Hematopoietic multipotent progenitor cell treated with erythropoietin and hydrocortisone succinate and interleukin-3 and kit ligand, for 4 days (in vitro differentiated cells): ENCODE data around the gene ANGPT4.
"Not testable (repeated sequence)": the region's sequence is repeated elsewhere in the genome, so short reads cannot be mapped to it uniquely, and the experiment has no call there.

Experiments used
- DNase-seq: peaks from one replicate; pipeline ENCODE4 v3.0.0-alpha.2; 2015

Gene ANGPT4

DNA sequence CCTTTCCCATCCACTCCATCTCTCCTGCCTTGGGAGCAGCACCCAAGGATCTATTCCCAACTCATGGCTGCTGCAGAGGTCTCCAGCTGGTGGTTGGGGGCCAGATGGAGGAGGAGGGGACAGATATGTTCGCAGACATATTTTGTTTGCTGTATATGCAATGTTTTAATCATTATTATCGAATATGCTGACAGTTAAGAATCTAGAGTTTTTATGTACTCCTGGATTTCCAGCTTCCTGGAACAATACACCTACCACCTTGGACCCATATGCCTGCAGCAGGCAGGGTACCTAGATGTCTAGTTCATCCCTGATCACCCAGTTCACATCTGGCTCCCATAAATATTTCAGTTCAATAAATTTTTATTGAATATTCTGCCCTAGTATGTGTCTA is 73.6 kb downstream of the ANGPT4 start:
- no peak for DNase-seq

DNA sequence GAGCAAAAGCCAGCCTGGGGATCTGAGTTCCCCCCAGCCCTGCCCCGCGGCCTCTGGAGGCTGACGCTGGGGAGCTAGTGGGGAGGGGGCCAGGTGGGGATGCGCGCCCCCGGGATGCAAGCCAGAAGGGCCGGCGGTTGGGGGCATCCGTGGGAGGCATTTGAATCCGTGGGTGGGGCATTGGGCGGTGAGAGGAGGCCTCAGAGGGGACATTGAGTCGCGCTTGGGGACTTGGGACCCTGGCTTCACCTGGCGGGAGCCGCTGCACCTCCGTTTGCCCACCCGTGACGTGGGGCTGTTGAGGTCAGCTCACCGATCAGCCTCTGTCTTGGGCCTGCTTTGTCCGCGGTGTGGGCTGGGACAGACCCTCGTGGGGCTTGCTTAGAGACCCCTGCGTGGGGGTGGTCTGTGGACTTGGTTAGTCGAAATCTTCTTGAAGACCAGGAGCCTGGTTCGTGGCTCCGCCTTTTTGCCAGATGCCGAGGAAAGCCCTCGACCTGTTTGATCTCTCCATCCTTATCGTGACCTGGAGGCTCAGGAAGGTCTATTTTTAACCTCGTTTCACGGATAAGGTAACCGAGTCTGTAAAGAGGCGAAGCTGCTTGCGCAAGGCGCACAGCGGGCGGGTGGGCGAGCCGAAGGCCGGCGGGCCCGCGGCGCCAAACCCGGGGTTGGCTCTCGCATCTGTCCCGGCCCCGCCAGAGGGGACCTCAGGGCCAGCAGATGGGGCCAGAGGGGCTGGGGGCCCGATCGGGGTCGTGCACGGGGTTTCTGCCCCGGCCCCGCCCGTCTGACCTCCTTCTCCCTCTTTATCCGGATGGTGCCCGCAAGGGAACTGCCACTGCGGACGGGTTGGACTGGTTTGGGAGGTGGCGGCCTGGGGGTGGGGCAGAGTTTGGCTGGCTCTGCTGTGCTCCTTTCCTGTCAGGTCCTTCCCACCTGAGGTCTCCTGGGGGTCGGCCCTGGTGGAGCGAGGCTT is 74.3 kb downstream of the ANGPT4 start:
- DNase-seq: peak; percentile 45

DNA sequence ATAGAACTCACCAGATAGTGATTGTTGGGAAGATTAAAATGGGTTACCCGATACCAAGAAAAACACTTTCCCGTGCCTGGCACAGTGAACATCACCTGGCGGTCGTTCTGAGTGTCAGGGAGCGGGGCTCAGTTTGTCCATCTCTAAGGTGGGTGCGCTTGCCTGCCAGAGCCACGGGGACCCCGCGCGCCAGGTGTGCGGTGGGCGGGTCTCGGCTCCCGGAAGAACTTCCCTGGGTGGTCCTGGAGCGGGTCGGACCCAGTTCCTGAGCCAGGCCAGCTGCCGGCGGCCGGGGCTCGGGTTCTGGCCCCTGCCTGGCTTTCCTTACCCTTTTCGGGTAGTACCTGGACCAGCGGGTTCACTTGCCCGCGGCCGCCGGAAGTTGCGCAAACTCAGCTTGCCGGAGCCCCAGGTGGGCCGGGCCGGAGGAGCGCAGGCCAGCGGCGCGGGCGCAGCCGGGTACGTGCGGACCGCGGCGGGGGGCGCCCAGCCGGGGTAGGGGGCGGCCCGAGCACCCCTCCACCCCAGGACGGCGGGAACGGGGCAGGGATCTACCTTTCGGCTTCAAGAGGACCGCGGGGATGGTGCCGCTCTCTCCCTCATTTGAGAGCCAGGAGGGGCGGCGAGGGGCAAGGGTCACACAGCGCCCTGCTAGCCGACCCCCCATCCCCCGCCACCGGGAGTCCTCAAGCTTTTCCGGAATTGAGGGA is 75.1 kb downstream of the ANGPT4 start:
- DNase-seq: no peak

DNA sequence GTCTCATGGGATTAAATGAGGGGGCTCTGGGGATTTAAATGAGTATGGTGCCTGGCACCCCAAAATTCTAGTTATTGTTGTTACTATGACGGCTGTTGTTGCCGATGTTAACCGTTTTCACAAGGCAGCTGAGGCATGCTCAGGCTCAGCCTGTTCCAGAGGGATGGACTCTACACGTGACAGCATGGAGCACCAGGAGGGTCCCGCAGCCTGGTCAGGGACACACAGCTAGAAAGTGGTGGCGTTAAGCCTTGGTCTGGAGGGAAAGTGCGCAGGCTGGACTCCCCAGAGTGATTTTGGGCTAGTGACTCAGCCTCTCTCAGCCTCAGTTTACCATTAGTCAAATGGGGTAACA is 75.7 kb downstream of the ANGPT4 start:
- no peak for DNase-seq

DNA sequence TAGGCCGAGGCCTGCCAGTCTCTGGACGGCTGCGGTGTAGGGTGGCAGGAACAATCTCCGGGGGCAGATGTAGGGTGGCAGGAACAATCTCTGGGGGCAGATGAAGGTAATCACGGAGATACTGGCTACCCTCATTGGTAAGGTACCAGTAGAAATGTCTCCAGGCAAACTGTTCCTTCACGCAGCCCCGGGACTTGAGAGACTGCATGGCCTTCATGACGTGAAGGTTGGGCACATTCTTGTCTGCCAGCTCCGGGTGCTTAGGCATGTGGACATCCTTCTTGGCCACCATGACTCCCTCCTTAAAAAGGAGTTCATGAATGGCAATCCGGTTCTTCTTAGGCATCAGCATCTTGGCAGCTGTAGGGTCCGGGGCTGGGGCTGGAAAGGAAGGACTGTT is 76.5 kb downstream of the ANGPT4 start:
- no peak for DNase-seq

DNA sequence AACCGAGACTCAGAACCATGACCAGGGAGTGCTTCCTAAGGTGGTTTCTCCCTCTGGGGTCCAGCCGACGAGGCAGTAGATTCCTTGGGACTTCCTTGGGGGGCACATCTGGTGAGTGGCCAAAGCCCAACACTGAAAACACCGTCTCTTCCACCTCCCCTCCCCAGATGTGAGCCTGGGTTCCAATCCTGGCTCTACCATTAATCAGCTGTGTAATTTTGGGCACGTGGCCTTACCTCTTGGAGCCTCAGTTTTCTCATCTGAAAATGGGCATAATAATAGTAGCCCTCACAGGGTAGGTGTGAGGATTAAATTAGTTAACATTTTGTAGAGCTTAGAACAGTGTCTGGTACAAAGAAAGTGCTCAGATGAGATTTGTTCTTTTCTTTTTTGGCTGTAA is 77.1 kb downstream of the ANGPT4 start:
- no peak for DNase-seq

DNA sequence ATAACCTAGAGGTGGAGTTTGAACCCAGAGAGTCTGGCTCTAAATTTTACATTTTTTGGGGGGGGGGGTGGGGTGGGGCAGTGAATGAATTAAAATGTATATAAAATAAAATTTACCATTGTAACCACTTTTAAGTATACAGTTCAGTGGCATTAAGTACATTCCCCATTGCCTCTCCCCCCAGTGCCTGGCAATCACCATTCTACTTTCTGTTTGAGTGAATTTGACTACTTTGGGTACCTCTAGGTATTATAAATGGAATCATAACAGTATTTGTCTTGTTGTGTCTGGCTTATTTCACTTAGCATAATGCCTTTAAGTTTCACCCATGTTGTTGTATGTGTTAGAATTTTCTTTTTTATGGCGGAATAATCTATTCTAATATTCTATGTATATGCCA is 79.9 kb downstream of the ANGPT4 start:
- no peak for DNase-seq

DNA sequence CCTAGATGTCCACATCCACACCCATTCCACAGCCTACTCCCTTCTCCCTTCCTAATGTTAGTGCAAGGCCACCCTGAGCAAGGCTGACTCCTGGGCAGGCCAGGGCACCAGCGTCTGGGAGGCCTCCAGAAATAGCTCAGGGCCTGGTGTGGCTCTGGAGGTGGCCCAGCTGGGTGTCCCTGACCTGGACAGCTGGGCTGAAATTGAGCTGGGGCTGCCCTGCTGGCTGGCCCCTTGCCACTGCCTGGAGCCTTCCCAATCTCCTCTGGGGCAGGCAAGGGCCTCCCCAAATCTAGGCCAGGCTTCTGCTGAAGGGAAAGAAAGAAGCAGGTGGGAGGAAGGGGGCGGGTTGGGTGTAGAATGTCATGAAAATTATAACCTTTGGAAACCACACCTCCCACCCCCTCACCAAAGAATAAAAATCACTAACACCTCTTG is 80.5 kb downstream of the ANGPT4 start:
- no peak for DNase-seq

DNA sequence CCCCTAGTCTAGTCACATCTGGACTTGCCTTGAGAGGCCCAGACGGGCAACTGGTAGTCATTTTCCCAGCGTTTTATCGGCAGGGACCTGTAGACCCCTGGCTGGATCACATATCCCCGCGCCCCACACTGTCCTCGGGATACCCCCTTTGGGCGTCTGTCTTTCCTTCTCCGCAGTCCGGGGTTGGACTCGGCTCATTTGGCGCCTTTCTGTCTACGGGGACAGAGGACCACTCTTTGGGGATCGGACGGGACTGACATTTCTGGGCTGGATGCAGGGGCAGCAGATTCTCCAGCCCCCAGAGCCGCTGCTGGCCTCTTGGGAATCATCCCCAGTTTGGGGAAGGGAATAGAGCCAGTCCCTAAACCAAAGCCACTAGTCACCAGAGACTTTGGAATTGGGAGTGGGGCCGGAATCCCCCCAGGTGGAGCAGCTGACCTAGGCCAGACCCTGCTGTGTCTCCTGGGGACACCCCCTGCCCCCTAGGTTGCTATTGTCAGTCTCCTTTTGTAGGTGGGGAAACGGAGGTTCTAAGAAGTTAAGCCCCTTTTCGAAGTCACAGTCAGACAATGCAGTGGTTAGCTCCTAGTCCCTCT is 81.9 kb downstream of the ANGPT4 start:
- no peak for DNase-seq

DNA sequence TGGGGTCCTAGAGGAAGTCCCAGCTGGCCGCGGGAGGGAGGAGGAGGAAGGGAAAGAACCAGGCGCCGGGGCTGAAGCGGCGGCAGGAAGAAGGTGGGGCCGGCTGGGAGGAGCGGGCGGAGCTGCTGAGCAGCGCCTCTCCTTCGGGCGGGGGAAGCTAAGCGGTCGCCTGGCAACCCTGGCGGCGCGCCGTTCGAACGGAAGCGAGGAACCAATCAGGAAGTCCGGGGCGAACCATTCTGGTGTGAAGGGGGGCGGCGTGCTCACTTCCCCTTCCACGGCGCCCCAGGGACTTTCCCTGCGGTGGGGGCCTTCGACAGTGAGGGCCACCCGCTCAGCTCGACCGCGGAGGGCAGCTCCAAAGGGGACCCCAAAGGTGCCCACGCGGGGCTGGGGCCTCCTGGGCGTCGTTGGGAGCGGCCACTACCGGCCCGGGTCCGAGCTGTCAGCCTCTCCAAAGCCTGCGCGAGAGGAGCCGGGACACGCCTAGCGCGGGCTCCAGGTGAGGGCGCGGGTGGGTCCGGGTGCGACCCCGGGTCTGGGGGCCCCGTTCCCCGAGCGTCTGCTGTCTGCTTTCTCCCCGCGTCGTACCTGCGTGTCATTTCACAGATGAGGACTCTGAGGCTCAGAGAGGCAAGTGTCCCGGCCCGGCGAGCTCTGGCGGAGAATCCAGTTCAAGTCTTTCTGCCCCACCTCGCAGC is 82.5 kb downstream of the ANGPT4 start, which contains the start of gene FAM110A:
FAM110A (plus strand) TSS at position 266 of the 701 bp plus-strand sequence. CDS start 11,090 bp downstream, outside the sequence.
- peak; percentile 98 for DNase-seq

DNA sequence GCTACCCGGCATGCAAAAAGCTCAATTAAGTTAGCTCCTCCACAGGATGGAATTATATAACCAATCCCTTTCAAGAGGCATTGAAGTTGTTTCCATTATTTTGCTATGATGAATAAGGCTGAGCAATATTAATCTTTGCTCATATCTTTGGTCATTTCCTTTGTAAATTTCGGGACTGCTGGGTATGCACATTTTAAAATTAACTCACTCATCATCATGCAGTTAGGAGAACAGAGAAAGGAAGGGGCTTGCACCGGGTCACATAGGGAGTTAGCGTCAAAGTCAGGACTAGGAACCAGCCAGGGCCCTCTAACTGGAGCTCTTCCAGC is 83.0 kb downstream of the ANGPT4 start:
- no peak for DNase-seq

DNA sequence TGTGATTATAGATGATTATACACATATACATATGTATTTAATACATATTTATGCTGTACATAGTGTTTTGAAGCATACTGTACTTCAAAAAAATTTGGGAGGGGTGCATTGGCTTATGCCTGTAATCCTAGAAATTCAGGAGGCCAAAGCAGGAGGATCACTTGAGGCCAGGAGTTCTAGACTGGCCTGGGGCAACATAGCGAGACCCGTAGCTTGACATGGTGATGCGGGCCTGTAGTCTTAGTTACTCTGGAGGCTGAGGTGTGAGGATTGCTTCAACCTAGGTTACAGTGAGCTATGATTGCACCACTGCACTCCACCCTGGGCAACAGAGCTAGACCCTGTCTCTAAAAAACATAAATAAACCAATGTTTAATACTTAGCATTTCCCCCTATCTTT is 84.2 kb downstream of the ANGPT4 start:
- DNase-seq: no peak

DNA sequence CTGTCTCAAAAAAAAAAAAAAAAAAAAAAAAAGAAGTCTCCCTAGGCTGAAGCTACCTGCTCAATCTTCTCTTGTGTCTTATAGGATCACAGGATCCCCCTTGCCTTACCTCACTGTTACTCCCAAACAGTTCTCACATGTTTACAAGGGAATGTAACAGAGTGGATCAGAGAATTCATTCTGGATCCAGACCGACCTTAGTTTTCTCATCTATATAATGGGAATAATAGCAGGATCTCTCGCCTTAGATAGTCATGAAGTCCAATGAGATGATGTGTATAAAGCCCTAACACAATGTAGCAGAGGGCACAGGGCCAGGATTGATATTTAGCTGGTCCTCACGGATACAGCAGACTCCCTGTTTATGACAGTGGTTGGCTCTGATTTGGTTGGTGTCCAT is 84.9 kb downstream of the ANGPT4 start:
- DNase-seq: no peak

DNA sequence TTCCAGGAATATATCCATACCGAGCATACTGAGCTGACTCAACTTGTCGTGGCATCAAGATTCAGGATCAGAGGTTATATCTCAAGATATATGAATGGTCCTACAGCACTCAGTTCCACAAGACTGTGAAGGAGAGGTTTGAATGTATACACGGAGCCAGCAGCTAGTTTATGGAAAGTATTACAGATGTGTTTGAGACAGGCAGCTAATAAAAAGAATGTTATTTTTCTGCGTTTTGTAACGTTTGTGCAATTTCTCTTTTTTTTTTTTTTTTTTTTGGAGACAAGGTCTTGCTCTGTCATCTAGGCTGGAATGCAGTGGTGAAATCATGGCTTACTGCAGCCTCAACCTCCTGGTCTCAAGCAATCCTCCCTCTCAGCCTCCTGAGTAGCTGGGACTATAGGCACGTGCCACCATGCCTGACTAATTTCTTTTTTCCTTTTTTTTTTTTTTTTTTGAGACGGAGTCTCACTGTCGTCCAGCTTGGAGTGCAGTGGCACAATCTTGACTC is 86.1 kb downstream of the ANGPT4 start:
- DNase-seq: no peak

DNA sequence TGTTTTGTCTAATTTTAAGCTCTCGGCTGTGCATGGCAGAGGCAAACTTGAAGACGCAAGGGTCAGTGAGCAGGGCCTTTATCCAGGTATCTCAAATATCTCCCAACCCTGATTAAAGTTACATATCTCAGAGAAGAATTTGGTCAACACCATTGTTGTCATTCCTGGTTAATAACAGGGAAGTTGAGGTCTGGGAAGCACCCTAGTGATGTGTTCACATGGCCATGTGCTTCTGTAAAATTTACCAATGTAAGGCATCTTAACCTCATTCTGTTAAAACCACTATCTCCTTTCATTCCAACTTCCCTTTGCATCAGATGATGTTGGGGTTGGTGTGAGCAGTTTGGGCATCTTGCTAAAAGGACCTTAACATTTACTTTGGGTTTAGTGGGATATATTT is 86.6 kb downstream of the ANGPT4 start:
- DNase-seq: peak; percentile 66

DNA sequence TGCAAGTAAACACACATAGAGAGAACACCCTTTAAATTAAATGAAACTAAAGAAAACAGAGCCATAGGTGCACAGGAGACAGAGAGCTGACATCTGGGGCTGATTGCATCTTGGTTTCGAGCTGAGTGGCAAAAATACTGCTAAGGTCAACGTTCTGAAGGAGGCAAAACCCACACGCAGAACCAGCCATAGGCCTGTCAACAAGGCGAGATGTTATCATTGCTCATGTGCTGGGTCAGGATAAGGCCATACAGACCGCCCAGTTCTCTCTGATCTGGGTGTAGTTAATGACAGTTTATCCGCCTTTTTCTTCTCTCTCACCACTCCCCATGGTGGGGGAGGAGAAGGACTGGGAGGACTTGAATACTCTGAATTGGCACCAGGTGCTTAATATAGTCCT is 87.1 kb downstream of the ANGPT4 start:
- peak; percentile 95 for DNase-seq

DNA sequence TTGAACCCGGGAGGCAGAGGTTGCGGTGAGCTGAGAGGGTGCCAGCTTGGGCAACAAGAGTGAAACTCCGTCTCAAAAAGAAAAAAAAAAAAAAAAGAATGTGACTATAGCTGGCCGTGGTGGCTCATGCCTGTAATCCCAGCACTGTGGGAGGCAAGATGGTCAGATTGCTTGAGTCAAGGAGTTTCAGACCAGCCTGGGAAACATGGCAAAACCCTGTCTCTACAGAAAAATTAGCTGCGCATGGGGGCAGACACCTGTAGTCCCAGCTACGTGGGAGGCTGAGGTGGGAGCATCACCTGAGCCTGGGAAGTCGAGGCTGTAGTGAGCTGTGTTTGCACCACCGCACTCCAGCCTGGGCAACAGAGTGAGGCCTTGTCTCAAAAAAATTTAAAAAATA is 88.2 kb downstream of the ANGPT4 start:
- DNase-seq: not testable (repeated sequence)

DNA sequence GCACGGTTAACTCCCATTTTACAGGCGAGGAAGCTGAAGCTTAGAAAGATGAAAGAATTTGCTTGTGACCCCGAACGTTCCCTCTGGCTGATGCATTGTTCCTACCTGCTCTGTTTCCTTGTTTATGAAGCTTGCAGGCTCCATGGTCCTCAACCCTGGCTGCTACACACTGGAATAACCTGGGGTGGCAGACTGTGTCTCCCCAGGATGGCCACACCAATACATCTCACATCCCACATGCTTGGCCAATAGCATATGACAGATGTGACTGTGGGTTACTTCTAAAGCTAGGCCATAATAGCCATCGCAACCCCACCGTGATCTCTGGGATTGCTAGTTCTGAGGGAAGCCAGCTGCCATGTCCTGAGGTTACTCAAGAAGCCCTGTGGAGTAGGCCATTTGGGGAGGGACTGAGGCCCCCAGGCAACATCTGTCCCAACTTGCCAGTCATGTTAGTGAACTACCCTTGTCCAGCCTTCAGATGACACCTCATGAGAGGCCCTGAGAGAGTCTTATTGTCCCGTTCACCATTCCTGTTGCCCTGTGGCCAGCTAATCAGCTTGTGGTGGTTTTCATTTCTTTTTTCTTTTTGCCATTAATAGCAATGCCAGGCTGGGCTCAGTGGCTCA is 89.3 kb downstream of the ANGPT4 start:
- no peak for DNase-seq

DNA sequence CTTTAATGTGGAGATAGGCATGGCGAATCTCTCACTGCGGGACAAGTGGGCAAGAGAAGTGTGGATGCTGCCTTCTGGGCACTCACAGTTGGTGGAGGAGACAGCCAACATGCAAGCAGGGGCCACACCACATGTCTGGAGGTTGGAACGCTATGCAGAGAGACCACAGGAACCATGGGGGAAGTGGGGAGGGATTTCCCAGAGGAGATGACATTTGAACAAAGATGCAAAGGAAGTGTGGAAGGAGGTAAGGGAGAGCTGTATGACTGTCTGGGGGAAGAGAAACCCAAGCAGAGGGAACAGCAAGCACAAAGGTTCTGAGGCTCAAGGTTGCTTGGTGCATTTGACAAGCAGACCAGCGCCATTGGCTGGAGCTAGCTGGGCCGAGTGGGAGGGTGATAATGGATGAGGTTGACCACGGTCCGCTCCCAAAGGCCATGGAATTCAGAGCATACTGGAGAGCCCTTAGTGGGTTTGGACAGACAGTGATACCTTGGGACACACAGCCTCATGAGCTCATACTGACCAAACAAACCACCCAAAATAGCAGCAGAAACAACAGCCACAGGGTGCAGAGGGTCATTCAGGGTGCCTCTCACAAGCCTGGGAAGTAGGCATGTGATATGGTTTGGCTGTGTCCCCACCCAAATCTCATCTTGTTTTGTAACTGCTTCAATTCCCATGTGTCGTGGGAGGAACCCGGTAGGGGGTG is 90.3 kb downstream of the ANGPT4 start:
- no peak for DNase-seq

DNA sequence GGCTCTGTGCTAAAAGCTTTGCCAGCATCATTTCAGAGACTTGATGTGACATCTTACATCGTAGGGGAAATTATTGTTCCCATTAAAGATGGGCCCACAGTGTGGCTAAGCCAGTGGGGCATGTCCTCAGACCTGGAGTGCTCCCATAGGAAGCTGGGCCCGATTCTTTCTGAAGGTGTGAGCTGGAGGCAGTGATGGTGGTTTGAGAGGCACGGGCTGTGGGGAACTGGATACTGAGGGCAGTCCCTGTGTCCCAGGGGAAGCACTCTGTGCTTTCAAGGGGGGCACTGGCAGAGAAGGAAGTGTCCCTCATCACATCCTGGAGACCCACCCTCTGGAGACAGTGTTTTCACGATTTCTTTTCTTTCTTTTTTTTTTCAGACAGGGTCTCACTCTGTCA is 91.2 kb downstream of the ANGPT4 start:
- DNase-seq: no peak

DNA sequence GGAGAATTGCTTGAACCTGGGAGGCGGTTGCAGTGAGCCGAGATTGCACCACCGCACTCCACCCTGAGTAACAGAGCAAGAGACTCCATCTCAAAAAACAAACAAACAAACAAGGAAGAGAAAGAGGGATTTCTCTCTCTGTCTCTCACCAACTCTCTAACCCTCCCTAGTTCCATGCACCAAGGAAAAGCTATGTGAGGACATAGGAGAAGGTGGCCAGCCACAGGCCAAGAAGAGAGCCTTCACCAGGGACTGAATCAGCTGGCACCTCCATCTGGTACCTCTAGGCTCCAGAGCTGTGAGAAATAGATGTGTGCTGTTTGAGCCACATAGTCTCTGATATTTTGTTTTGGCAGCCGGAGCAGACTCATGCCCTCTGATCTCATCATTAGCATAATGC is 91.6 kb downstream of the ANGPT4 start:
- no peak for DNase-seq

DNA sequence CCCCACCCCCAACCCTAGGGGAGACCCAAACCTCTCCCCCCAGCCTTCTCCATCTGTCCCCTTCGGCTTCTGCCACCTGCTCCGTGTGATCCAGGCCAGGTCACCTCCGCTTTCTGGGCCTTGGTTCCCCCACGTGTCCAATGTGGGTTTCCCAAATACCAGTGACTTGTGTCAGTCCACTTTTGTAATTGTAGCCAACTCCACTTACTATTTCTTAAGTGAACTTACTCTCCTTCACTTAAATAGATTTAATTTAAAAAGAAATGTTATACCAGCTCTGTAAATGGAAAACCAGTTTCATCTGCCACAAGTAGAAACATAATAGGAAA is 92.6 kb downstream of the ANGPT4 start:
- no peak for DNase-seq
